ENCODE measurements around the gene FAM3B. TPM values are rescaled to one million over a fixed set of nuclear protein-coding genes. Genes with fewer than 3 reads are reported as not detected.

Gene FAM3B
- total RNA-seq, 1 experiment from 2014 or later: not detected

GRCh38 chr21:41388259-41388658 lies 71.7 kb downstream of the FAM3B start:
- ChIA-PET CTCF (no interaction called here), POLR2A (no interaction called here)
- in situ Hi-C loops (cut with HindIII; ENCODE audit: low pct_unique_long_range_greater_than_20kb, low sequenced_read_pairs): no loop called here
- no TSS peak for BruUV-seq (replicated peaks)
- no peak overlapping the region for H3K4me3 ChIP-seq (ENCODE audit: low read depth in 2 of 2, low read length in 2 of 2)
- H3K27me3 ChIP-seq (ENCODE audit: control insufficient read depth, insufficient read depth, low read length): no peaks in the 10 kb centered on the region
- intact Hi-C loops (cut with micrococcal nuclease; ENCODE audit: unreplicated experiment): no loop called here
- H3K9me3 ChIP-seq (ENCODE audit: control insufficient read depth, insufficient read depth, low read depth, low read length): no peaks in the 10 kb centered on the region
- TF ChIP-seq REST (IDR thresholded peaks at IDR 0.05; ENCODE audit: insufficient read depth in 1 of 2, low read depth in 2 of 2, low read length in 1 of 2): no peak
- TF ChIP-seq POLR2AphosphoS5 (IDR thresholded peaks at IDR 0.05; ENCODE audit: low read depth, low read length): no peak
- H3K36me3 ChIP-seq (ENCODE audit: control insufficient read depth, insufficient read depth, low read length): no peaks in the 10 kb centered on the region
- DNase-seq (ENCODE audit: low read depth, low spot score) (no peak), ATAC-seq (no peak)
- no peak overlapping the region for H3K27ac ChIP-seq (ENCODE audit: low read length)
- no peaks in the 10 kb centered on the region for H3K4me1 ChIP-seq (ENCODE audit: control insufficient read depth, insufficient read depth, low read length)

GRCh38 chr21:41390043-41390639 lies 73.5 kb downstream of the FAM3B start:
- BruUV-seq (replicated peaks): no TSS peak
- intact Hi-C loops (cut with micrococcal nuclease; ENCODE audit: unreplicated experiment) (no loop called here), in situ Hi-C loops (cut with HindIII; ENCODE audit: low pct_unique_long_range_greater_than_20kb, low sequenced_read_pairs) (no loop called here)
- POLR2A ChIA-PET: no interaction called here
- Histone ChIP-seq H3K27ac (ENCODE audit: low read length) (no peak overlapping the region), H3K4me3 (ENCODE audit: low read depth in 2 of 2, low read length in 2 of 2) (no peak overlapping the region), H3K4me1 (ENCODE audit: control insufficient read depth, insufficient read depth, low read length) (no peaks in the 10 kb centered on the region), H3K9me3 (ENCODE audit: control insufficient read depth, insufficient read depth, low read depth, low read length) (no peaks in the 10 kb centered on the region), H3K36me3 (ENCODE audit: control insufficient read depth, insufficient read depth, low read length) (no peaks in the 10 kb centered on the region), H3K27me3 (ENCODE audit: control insufficient read depth, insufficient read depth, low read length) (no peaks in the 10 kb centered on the region)
- CTCF ChIA-PET: no interaction called here
- ATAC-seq (no peak), DNase-seq (ENCODE audit: low read depth, low spot score) (no peak)
- TF ChIP-seq CTCF (IDR thresholded peaks at IDR 0.05) (no peak), POLR2AphosphoS5 (IDR thresholded peaks at IDR 0.05; ENCODE audit: low read depth, low read length) (no peak), TCF7L2 (IDR thresholded peaks at IDR 0.05; ENCODE audit: low read depth, low read length) (no peak), SIN3A (IDR thresholded peaks at IDR 0.05; ENCODE audit: borderline replicate concordance, insufficient read depth, low read depth, low read length) (no peak), REST (IDR thresholded peaks at IDR 0.05; ENCODE audit: insufficient read depth in 1 of 2, low read depth in 2 of 2, low read length in 1 of 2) (no peak)
